SK-N-SH treated with all-trans-retinoic acid at 6 μM for 48 hours (cell line): ENCODE measurements around the gene SGIP1.
A peak's percentile ranks its signal among the peaks of the same experiment; 100 is the strongest.

Source experiments
- ATAC-seq: fragments of 200-7000 bp; cut with Tn5 transposase; 3 replicates; pipeline ENCODE4 v1.9.1; 2020; ENCODE audit warnings: mild to moderate bottlenecking, moderate library complexity
- ARNTL ChIP-seq: fragments of 450-650 bp; formaldehyde crosslinking; IDR thresholded peaks from 2 replicates; pipeline ENCODE4 v1.5.0; 2020; ENCODE audit warnings: low read depth, mild to moderate bottlenecking, moderate library complexity, borderline replicate concordance
- CSDC2 ChIP-seq: fragments of 250-450 bp; sonication (Bioruptor Pico); IDR thresholded peaks from 2 replicates; pipeline ENCODE4 v1.5.0; 2020; ENCODE audit warnings: mild to moderate bottlenecking, moderate library complexity
- CSRNP3 ChIP-seq: fragments of 250-450 bp; sonication (Bioruptor Pico); IDR thresholded peaks from 2 replicates; pipeline ENCODE4 v1.5.1; 2021; ENCODE audit warnings: mild to moderate bottlenecking, moderate library complexity
- ESRRG ChIP-seq: fragments of 250-450 bp; sonication (Bioruptor Pico); IDR thresholded peaks from 2 replicates; pipeline ENCODE4 v1.6.1; 2021; ENCODE audit warnings: mild to moderate bottlenecking
- GLIS3 ChIP-seq: fragments of 250-450 bp; sonication (Bioruptor Pico); IDR thresholded peaks from 2 replicates; pipeline ENCODE4 v1.5.0; 2020; ENCODE audit warnings: mild to moderate bottlenecking, moderate library complexity
- ISL1 ChIP-seq: fragments of 250-450 bp; sonication (Bioruptor Pico); IDR thresholded peaks from 2 replicates; pipeline ENCODE4 v2.1.2; 2022; ENCODE audit warnings: mild to moderate bottlenecking, moderate library complexity
- PATZ1 ChIP-seq: fragments of 250-450 bp; sonication (Bioruptor Pico); IDR thresholded peaks from 2 replicates; pipeline ENCODE4 v1.8.0; 2020; ENCODE audit warnings: mild to moderate bottlenecking, moderate library complexity, borderline replicate concordance
- POU6F1 ChIP-seq: fragments of 250-450 bp; sonication (Bioruptor Pico); IDR thresholded peaks from 2 replicates; pipeline ENCODE4 v1.8.0; 2021; ENCODE audit warnings: low read depth, mild to moderate bottlenecking, moderate library complexity, borderline replicate concordance
- PPARA ChIP-seq: fragments of 250-450 bp; sonication (Bioruptor Pico); IDR thresholded peaks from 2 replicates; pipeline ENCODE4 v1.5.0; 2020; ENCODE audit warnings: mild to moderate bottlenecking, borderline replicate concordance
- RARB ChIP-seq: fragments of 250-450 bp; sonication (Bioruptor Pico); IDR thresholded peaks from 2 replicates; pipeline ENCODE4 v1.8.0; 2021; ENCODE audit warnings: mild to moderate bottlenecking, moderate library complexity
- SNAI2 ChIP-seq: fragments of 250-450 bp; sonication (Bioruptor Pico); IDR thresholded peaks from 2 replicates; pipeline ENCODE4 v1.5.0; 2020; ENCODE audit warnings: mild to moderate bottlenecking, moderate library complexity
- TCF4 ChIP-seq: fragments of 250-450 bp; sonication (Bioruptor Pico); IDR thresholded peaks from 2 replicates; pipeline ENCODE4 v1.8.0; 2021; ENCODE audit warnings: mild to moderate bottlenecking, moderate library complexity, borderline replicate concordance
- TOX ChIP-seq: fragments of 250-450 bp; sonication (Bioruptor Pico); IDR thresholded peaks from 2 replicates; pipeline ENCODE4 v1.8.0; 2021; ENCODE audit warnings: mild to moderate bottlenecking, moderate library complexity, borderline replicate concordance
- TSHZ2 ChIP-seq: fragments of 250-450 bp; sonication (Bioruptor Pico); IDR thresholded peaks from 2 replicates; pipeline ENCODE4 v1.5.0; 2020; ENCODE audit warnings: mild to moderate bottlenecking, moderate library complexity
- ZC3H10 ChIP-seq: fragments of 250-450 bp; sonication (Bioruptor Pico); IDR thresholded peaks from 2 replicates; pipeline ENCODE4 v1.5.1; 2021; ENCODE audit warnings: mild to moderate bottlenecking, moderate library complexity
- ZFP3 ChIP-seq: fragments of 250-450 bp; sonication (Bioruptor Pico); IDR thresholded peaks from 2 replicates; pipeline ENCODE4 v1.5.0; 2020; ENCODE audit warnings: mild to moderate bottlenecking, moderate library complexity
- ZFP30 ChIP-seq: fragments of 450-650 bp; formaldehyde crosslinking; IDR thresholded peaks from 2 replicates; pipeline ENCODE4 v1.5.0; 2022; ENCODE audit warnings: mild to moderate bottlenecking, moderate library complexity
- ZNF565 ChIP-seq: fragments of 450-650 bp; formaldehyde crosslinking; conservative IDR thresholded peaks from 2 replicates; pipeline ENCODE4 v1.5.0; 2020; ENCODE audit warnings: low read depth, mild to moderate bottlenecking, moderate library complexity
- ZNF70 ChIP-seq: fragments of 450-650 bp; formaldehyde crosslinking; IDR thresholded peaks from 2 replicates; pipeline ENCODE4 v1.5.0; 2020; ENCODE audit warnings: mild to moderate bottlenecking, moderate library complexity
- ZNF8 ChIP-seq: fragments of 450-650 bp; formaldehyde crosslinking; IDR thresholded peaks from 2 replicates; pipeline ENCODE4 v1.5.0; 2020; ENCODE audit warnings: mild to moderate bottlenecking, moderate library complexity

The SGIP1 gene

GRCh38 chr1:66557157-66557556 lies 23.2 kb downstream of the SGIP1 start:
- TF ChIP-seq ISL1 (CRISPR knock-in tag), result peak; percentile 95
- peak; percentile 49; the same call in 1 of the 2 replicates for TF ChIP-seq ZC3H10 (CRISPR knock-in tag)
- peak; percentile 44; the same call in 1 of the 2 replicates for TF ChIP-seq PATZ1 (CRISPR knock-in tag)
- no peak for TF ChIP-seq ZNF565
- peak; percentile 7; the same call in 1 of the 2 replicates for TF ChIP-seq ZFP30 (CRISPR knock-in tag)
- TF ChIP-seq GLIS3 (CRISPR knock-in tag), result no peak
- TF ChIP-seq ZNF70 (CRISPR knock-in tag), result no peak
- ATAC-seq, result peak; percentile 65

- TF ChIP-seq ZNF70 (CRISPR knock-in tag) (no peak), ZNF8 (CRISPR knock-in tag) (no peak), ZNF565 (no peak), PATZ1 (CRISPR knock-in tag) (no peak), TSHZ2 (CRISPR knock-in tag) (no peak), PPARA (CRISPR knock-in tag) (no peak), GLIS3 (CRISPR knock-in tag) (no peak), ZFP3 (CRISPR knock-in tag) (no peak), TCF4 (CRISPR knock-in tag) (no peak), ZC3H10 (CRISPR knock-in tag) (no peak), RARB (no peak), ARNTL (no peak), CSDC2 (no peak), CSRNP3 (no peak), TOX (no peak), ISL1 (CRISPR knock-in tag) (no peak)
- no peak for ATAC-seq
Measured at GRCh38 chr1:66559517-66559916, 25.6 kb downstream of the SGIP1 start.

GRCh38 chr1:66562561-66562960 lies 28.6 kb downstream of the SGIP1 start:
- TF ChIP-seq POU6F1 (CRISPR knock-in tag) (no peak), RARB (no peak), ZC3H10 (CRISPR knock-in tag) (no peak), TCF4 (CRISPR knock-in tag) (no peak), TOX (no peak), ESRRG (no peak), CSRNP3 (no peak), SNAI2 (CRISPR knock-in tag) (no peak), ZFP3 (CRISPR knock-in tag) (no peak), ZNF8 (CRISPR knock-in tag) (no peak)
- ATAC-seq, result no peak
